ENCODE data around the gene SIDT2. TPM values are rescaled to one million over a fixed set of nuclear protein-coding genes. Genes with fewer than 3 reads are reported as not detected.

SIDT2 gene
- total RNA-seq, 1 donor from 2014 or later, result 53.1 TPM

GRCh38 chr11:117175781-117176180, 2.8 kb upstream of the SIDT2 start:
- no peaks in the 10 kb centered on the region for H3K27me3 Mint-ChIP-seq

GRCh38 chr11:117176186-117176585, 2.4 kb upstream of the SIDT2 start:
- DNase-seq (ENCODE audit: extremely low spot score, unreplicated experiment), result no peak
- TF ChIP-seq CTCF (conservative IDR thresholded peaks at IDR 0.05), result no peak
- no peak overlapping the region for H3K27ac Mint-ChIP-seq
- H3K27me3 Mint-ChIP-seq, result no peaks in the 10 kb centered on the region
- peaks cover 7% of the 10 kb centered on the region for H3K36me3 Mint-ChIP-seq
- peaks cover 60% of the 10 kb centered on the region for H3K4me1 Mint-ChIP-seq (ENCODE audit: unreplicated experiment)
- H3K9me3 Mint-ChIP-seq, result no peaks in the 10 kb centered on the region
- H3K4me3 Mint-ChIP-seq, result no peak overlapping the region

More at GRCh38 chr11:117175781-117176180, 2.8 kb upstream of the SIDT2 start:
- Mint-ChIP-seq H3K27ac (no peak overlapping the region), H3K4me3 (no peak overlapping the region), H3K36me3 (peaks cover 7% of the 10 kb centered on the region), H3K9me3 (no peaks in the 10 kb centered on the region), H3K4me1 (ENCODE audit: unreplicated experiment) (peaks cover 59% of the 10 kb centered on the region)
- TF ChIP-seq CTCF (conservative IDR thresholded peaks at IDR 0.05), result no peak
- DNase-seq (ENCODE audit: extremely low spot score, unreplicated experiment), result no peak

- peak overlapping the region; percentile 91 for H3K27ac Mint-ChIP-seq
- no peaks in the 10 kb centered on the region for H3K9me3 Mint-ChIP-seq
- DNase-seq (ENCODE audit: extremely low spot score, unreplicated experiment), result no peak
- H3K4me1 Mint-ChIP-seq (ENCODE audit: unreplicated experiment), result peaks cover 48% of the 10 kb centered on the region
- peaks cover 4% of the 10 kb centered on the region for H3K36me3 Mint-ChIP-seq
- no peak for TF ChIP-seq CTCF (conservative IDR thresholded peaks at IDR 0.05)
- H3K27me3 Mint-ChIP-seq, result no peaks in the 10 kb centered on the region
- H3K4me3 Mint-ChIP-seq, result peak overlapping the region; percentile 95
Measured at GRCh38 chr11:117177534-117178209, 871 bp upstream of the SIDT2 start.

GRCh38 chr11:117179048-117179999, 781 bp downstream of the SIDT2 start:
- Mint-ChIP-seq H3K36me3 (peaks cover 14% of the 10 kb centered on the region), H3K4me3 (peak overlapping the region; percentile 95), H3K27ac (peak overlapping the region; percentile 83), H3K9me3 (no peaks in the 10 kb centered on the region), H3K27me3 (no peaks in the 10 kb centered on the region), H3K4me1 (ENCODE audit: unreplicated experiment) (peaks cover 45% of the 10 kb centered on the region)
- peak; percentile 74 for DNase-seq (ENCODE audit: extremely low spot score, unreplicated experiment)
- peak; percentile 18 for TF ChIP-seq CTCF (conservative IDR thresholded peaks at IDR 0.05)

GRCh38 chr11:117180020-117180419, 1.5 kb downstream of the SIDT2 start:
- no peak for DNase-seq (ENCODE audit: extremely low spot score, unreplicated experiment)
- Mint-ChIP-seq H3K4me1 (ENCODE audit: unreplicated experiment) (peaks cover 43% of the 10 kb centered on the region), H3K36me3 (peaks cover 14% of the 10 kb centered on the region), H3K9me3 (no peaks in the 10 kb centered on the region), H3K27ac (peak overlapping the region; percentile 83), H3K27me3 (no peaks in the 10 kb centered on the region), H3K4me3 (peak overlapping the region; percentile 95)
- TF ChIP-seq CTCF (conservative IDR thresholded peaks at IDR 0.05), result no peak
